ENCODE data around the gene OMP. TPM values are rescaled to one million over a fixed set of nuclear protein-coding genes. Genes with fewer than 3 reads are reported as not detected.

The OMP gene
- total and polyA plus RNA-seq, 2 donors (not counting 3 experiments of a cell fraction or from before 2014, with no cell fraction given), result 0.80 TPM; not detected in 1

GRCh38 chr11:77131560-77131959, 28.9 kb downstream of the OMP start:
- H3K9me1 ChIP-seq (replicated peaks; ENCODE audit: control insufficient read depth, extremely low read depth, insufficient read depth, low read length), result no peaks in the 10 kb centered on the region
- H2AFZ ChIP-seq (ENCODE audit: low read depth, low read length), result no peak overlapping the region
- H3K4me1 ChIP-seq (ENCODE audit: control insufficient read depth, extremely low read depth, insufficient read depth, low read length), result peaks cover 10% of the 10 kb centered on the region
- no peaks in the 10 kb centered on the region for H4K20me1 ChIP-seq (replicated peaks; ENCODE audit: control insufficient read depth, extremely low read depth, insufficient read depth, low read length)
- dilution Hi-C loops (cut with MboI; ENCODE audit: extremely low pct_ligation_motif_present, low sequenced_read_pairs) (no loop called here), intact Hi-C loops (cut with micrococcal nuclease) (loop anchor here (5.0 kb wide), 1 partner anchor 431 kb away; no protein-coding TSS in a partner anchor)
- no peak overlapping the region for H3K9ac ChIP-seq (replicated peaks; ENCODE audit: extremely low read depth, insufficient read depth, low read length)
- no peak for TF ChIP-seq FOS (IDR thresholded peaks at IDR 0.05; ENCODE audit: borderline replicate concordance, insufficient read depth, low read length)
- TF ChIP-seq MAX (IDR thresholded peaks at IDR 0.05; ENCODE audit: insufficient read depth, insufficient read length), result no peak
- no peak for TF ChIP-seq MYC (IDR thresholded peaks at IDR 0.05; ENCODE audit: low read depth, low read length)
- TF ChIP-seq CTCF (IDR thresholded peaks at IDR 0.05; ENCODE audit: extremely low read depth in 1 of 2, insufficient read depth in 1 of 2, low read depth in 1 of 2, low read length in 2 of 2), result no peak
- no peak for TF ChIP-seq GATA2 (IDR thresholded peaks at IDR 0.05; ENCODE audit: insufficient read depth, insufficient read length, low read depth, low read length)
- no peak for TF ChIP-seq EZH2 (IDR thresholded peaks at IDR 0.05; ENCODE audit: borderline replicate concordance, low read depth, low read length, severe bottlenecking)
- TF ChIP-seq POLR2AphosphoS5 (IDR thresholded peaks at IDR 0.05; ENCODE audit: insufficient read depth, low read depth, low read length), result no peak
- TF ChIP-seq POLR2A (IDR thresholded peaks at IDR 0.05; ENCODE audit: low read depth, low read length), result no peak
- no peak for TF ChIP-seq JUN (IDR thresholded peaks at IDR 0.05; ENCODE audit: borderline replicate concordance, insufficient read depth, insufficient read length, low read depth)
- no peaks in the 10 kb centered on the region for H3K27me3 ChIP-seq (ENCODE audit: control insufficient read depth in 2 of 2, insufficient read depth in 2 of 2, low read length in 2 of 2)
- H3K4me3 ChIP-seq (replicated peaks in 1 of 3; ENCODE audit: insufficient read depth in 1 of 3, low read depth in 1 of 3, low read length in 3 of 3), result no peak overlapping the region
- FAIRE-seq (no peak), DNase-seq (ENCODE audit: low read depth, low spot score) (no peak)
- POLR2A ChIA-PET, result no interaction called here
- no peak overlapping the region for H3K27ac ChIP-seq (ENCODE audit: insufficient read depth, low read depth, low read length)
- no peaks in the 10 kb centered on the region for H3K36me3 ChIP-seq (ENCODE audit: control insufficient read depth in 2 of 2, extremely low read depth in 1 of 2, insufficient read depth in 2 of 2, low read length in 2 of 2)
- no peaks in the 10 kb centered on the region for H3K9me3 ChIP-seq (replicated peaks; ENCODE audit: control insufficient read depth, insufficient read depth, low read length)
- no TSS peak for BruUV-seq (replicated peaks)
- no peak overlapping the region for H3K4me2 ChIP-seq (ENCODE audit: insufficient read depth, low read length)
- CTCF ChIA-PET, result interaction anchor here (0.8 to 7.4 kb wide), 8 partner anchors 10 to 417 kb away, joined by 3 to 309 read pairs (median 3); no protein-coding TSS in a partner anchor
- H3K79me2 ChIP-seq (ENCODE audit: control insufficient read depth, insufficient read depth, low read length), result no peaks in the 10 kb centered on the region

All from endothelial cell of umbilical vein (primary cell).